ENCODE measurements around the gene SEPTIN10. TPM values are rescaled to one million over a fixed set of nuclear protein-coding genes. Genes with fewer than 3 reads are reported as not detected.

Gene SEPTIN10
- total RNA-seq, 1 donor from 2014 or later: 99.5 TPM

- TF ChIP-seq CTCF (conservative IDR thresholded peaks at IDR 0.05): no peak
- no peak for DNase-seq (ENCODE audit: low read depth, low spot score)
Measured at GRCh38 chr2:109654326-109655050, 40.7 kb upstream of the SEPTIN10 start.

GRCh38 chr2:109649736-109650695 is 36.2 kb upstream of the SEPTIN10 start:
- DNase-seq (ENCODE audit: low read depth, low spot score): no peak
- no peaks in the 10 kb centered on the region for H3K9me3 Mint-ChIP-seq
- no peak for TF ChIP-seq CTCF (conservative IDR thresholded peaks at IDR 0.05)
- peak overlapping the region; percentile 54 for H3K27ac Mint-ChIP-seq (ENCODE audit: unreplicated experiment)
- H3K27me3 Mint-ChIP-seq (ENCODE audit: low read depth): no peaks in the 10 kb centered on the region
- H3K36me3 Mint-ChIP-seq (ENCODE audit: low read depth): no peaks in the 10 kb centered on the region
- H3K4me1 Mint-ChIP-seq: peaks cover 13% of the 10 kb centered on the region
- H3K4me3 Mint-ChIP-seq: no peak overlapping the region

More at GRCh38 chr2:109654326-109655050, 40.7 kb upstream of the SEPTIN10 start:
- H3K9me3 Mint-ChIP-seq: no peaks in the 10 kb centered on the region
- H3K36me3 Mint-ChIP-seq (ENCODE audit: low read depth): no peaks in the 10 kb centered on the region
- H3K27me3 Mint-ChIP-seq (ENCODE audit: low read depth): no peaks in the 10 kb centered on the region
- no peak overlapping the region for H3K27ac Mint-ChIP-seq (ENCODE audit: unreplicated experiment)
- H3K4me1 Mint-ChIP-seq: peaks cover 4% of the 10 kb centered on the region
- H3K4me3 Mint-ChIP-seq: no peak overlapping the region

GRCh38 chr2:109648041-109648527 is 34.3 kb upstream of the SEPTIN10 start:
- Mint-ChIP-seq H3K27me3 (ENCODE audit: low read depth) (no peaks in the 10 kb centered on the region), H3K27ac (ENCODE audit: unreplicated experiment) (no peak overlapping the region), H3K4me1 (peaks cover 26% of the 10 kb centered on the region), H3K4me3 (no peak overlapping the region), H3K36me3 (ENCODE audit: low read depth) (no peaks in the 10 kb centered on the region), H3K9me3 (no peaks in the 10 kb centered on the region)
- TF ChIP-seq CTCF (conservative IDR thresholded peaks at IDR 0.05): no peak
- no peak for DNase-seq (ENCODE audit: low read depth, low spot score)

GRCh38 chr2:109647636-109648035 is 33.9 kb upstream of the SEPTIN10 start:
- Mint-ChIP-seq H3K27ac (ENCODE audit: unreplicated experiment) (no peak overlapping the region), H3K9me3 (no peaks in the 10 kb centered on the region), H3K4me1 (peaks cover 27% of the 10 kb centered on the region), H3K4me3 (no peak overlapping the region), H3K36me3 (ENCODE audit: low read depth) (no peaks in the 10 kb centered on the region), H3K27me3 (ENCODE audit: low read depth) (no peaks in the 10 kb centered on the region)
- no peak for DNase-seq (ENCODE audit: low read depth, low spot score)
- TF ChIP-seq CTCF (conservative IDR thresholded peaks at IDR 0.05): no peak

- no peaks in the 10 kb centered on the region for H3K27me3 Mint-ChIP-seq (ENCODE audit: low read depth)
Measured at GRCh38 chr2:109646961-109647360, 33.2 kb upstream of the SEPTIN10 start.

More at GRCh38 chr2:109646961-109647360, 33.2 kb upstream of the SEPTIN10 start:
- peaks cover 27% of the 10 kb centered on the region for H3K4me1 Mint-ChIP-seq
- DNase-seq (ENCODE audit: low read depth, low spot score): no peak
- H3K36me3 Mint-ChIP-seq (ENCODE audit: low read depth): no peaks in the 10 kb centered on the region
- no peak overlapping the region for H3K27ac Mint-ChIP-seq (ENCODE audit: unreplicated experiment)
- H3K4me3 Mint-ChIP-seq: no peak overlapping the region
- no peaks in the 10 kb centered on the region for H3K9me3 Mint-ChIP-seq
- no peak for TF ChIP-seq CTCF (conservative IDR thresholded peaks at IDR 0.05)
